NCI-H524 (cell line): ENCODE data around the gene TSPAN4.

Source experiments
- DNase-seq, 2 experiments: peaks; one replicate each; lab custom pipeline; 2025; lab: John Stamatoyannopoulos, UW

The TSPAN4 gene

GRCh38 chr11:824292-824880 lies 18.3 kb upstream of the TSPAN4 start:
- peak; percentile 46 to 82 for DNase-seq

DNA sequence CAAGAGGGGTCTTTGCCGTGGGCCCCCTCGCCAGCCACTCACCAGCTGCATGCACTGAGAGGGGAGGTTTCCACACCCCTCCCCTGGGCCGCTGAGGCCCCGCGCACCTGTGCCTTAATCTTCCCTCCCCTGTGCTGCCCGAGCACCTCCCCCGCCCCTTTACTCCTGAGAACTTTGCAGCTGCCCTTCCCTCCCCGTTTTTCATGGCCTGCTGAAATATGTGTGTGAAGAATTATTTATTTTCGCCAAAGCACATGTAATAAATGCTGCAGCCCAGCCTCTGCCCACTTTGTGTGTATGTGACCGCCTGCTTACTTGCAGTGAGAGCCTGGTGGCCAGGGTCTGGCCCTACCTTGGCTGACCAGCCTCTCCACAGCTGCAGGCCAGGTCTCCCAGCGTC lies 17.7 kb upstream of the TSPAN4 start:
- DNase-seq = no peak

DNA sequence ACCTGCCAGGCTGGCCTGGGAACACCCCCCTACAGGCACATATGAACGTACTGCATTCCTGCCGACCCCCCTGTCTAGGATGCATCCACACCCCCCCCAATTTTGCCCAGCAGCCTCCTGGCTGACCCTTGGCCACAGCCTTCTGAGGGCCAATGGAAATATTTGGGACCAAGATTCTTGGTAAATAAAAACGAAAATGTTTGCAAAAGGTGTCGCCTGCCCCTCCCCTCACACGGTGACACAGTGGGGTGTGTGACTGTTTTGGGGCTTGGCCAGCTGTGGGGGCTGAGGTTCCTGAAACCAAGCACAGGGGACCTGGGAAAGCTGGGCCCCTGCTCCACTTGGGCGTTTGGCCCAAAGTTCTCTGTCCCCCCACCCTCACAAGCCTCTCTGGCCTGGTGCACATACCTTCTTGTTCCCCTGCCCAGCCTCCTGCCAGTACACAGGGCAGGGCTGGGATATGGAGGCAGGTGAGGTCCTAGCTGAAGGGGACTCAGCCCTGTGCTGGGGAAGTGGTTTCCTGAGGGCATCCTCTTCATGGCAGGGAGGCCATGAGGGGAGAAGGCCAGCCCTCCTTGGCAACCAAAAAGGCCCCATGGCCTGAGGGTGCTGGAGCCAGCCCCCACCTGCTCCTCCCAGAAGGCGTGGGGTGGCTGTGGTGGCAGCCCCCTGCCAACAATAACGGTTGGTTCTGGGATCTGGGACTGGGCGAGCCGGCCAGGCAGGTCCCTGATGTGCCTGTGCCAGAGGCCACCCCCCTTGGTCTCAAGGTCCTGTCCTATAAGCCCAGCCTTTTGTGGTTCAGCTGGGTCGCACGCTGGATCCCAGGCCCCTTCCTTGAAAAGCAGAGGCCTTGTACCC lies 17.1 kb upstream of the TSPAN4 start:
- DNase-seq = no peak

DNA sequence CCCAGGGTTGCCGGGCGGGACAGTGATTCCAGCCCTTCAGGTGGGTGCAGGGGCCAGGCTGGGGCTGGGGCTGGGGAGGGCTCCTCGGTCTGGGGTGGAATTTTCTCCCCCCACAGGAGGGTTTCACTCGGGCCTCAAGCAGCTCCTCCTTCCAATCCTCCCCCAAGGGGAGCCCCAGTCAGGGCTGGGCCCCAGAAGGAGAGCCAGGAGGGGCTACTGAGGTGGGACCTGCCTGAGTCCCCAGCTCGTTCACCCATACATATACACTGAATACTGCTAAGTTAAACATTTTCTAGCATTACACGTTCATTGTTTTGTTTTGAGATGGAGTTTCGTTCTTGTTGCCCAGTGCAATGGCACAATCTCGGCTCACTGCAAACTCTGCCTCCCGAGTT lies 16.4 kb upstream of the TSPAN4 start:
- no peak for DNase-seq

DNA sequence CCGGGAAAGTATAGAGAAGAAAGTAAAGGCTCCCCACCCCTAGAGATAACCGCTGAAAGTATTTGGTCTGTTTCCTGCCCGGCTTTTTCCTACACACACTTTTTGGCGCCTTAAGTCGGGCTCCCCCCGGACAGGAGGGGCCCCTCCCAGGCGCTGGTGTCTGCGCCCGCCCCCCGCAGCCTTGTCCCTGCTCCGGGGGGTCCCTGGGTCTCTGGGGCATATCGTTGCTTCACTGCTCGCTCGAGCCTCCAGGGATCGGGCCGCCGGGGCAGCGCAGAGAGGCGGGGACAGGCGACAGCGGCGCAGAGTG lies 15.9 kb upstream of the TSPAN4 start:
- DNase-seq = no peak

GRCh38 chr11:827146-827896 lies 15.3 kb upstream of the TSPAN4 start:
- peak in 1 of 2 experiments; percentile 52 for DNase-seq

GRCh38 chr11:827897-828192 lies 14.8 kb upstream of the TSPAN4 start, which contains the start of gene CRACR2B:
Gene CRACR2B, plus strand, starts transcription at chr11:827919. Its CDS starts 689 bp downstream, at chr11:828608.
- DNase-seq = no peak

DNA sequence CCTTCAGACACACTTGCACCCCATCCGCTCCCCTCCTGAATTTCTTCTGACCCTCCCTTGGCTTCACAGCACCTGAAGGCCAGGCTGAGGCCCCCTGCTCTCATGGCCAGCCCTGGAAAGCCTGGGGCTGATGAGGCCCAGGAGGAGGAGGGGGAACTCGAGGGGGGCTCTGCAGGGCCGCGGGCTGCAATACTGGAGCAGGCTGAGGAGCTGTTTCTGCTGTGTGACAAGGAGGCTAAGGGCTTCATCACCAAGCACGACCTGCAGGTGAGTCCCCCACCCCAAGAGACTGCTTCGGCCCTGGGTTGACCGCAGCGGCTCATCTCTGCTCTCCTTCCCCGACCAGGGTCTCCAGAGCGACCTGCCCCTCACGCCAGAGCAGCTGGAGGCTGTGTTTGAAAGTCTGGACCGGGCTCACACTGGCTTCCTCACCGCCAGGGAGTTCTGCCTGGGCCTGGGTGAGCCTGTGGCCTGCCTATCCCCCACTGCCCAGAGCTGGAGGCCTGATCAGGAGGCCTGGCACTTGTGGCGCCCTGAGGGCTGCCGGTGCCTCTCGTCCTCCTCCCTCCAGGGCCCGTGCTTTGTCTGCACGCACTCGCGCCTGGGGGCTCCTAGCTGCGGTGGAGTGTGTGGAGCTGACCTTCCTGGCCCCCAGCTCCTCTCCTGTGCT lies 14.0 kb upstream of the TSPAN4 start:
- DNase-seq = no peak

- no peak for DNase-seq
Observed at GRCh38 chr11:829176-829846, 13.3 kb upstream of the TSPAN4 start.

DNA sequence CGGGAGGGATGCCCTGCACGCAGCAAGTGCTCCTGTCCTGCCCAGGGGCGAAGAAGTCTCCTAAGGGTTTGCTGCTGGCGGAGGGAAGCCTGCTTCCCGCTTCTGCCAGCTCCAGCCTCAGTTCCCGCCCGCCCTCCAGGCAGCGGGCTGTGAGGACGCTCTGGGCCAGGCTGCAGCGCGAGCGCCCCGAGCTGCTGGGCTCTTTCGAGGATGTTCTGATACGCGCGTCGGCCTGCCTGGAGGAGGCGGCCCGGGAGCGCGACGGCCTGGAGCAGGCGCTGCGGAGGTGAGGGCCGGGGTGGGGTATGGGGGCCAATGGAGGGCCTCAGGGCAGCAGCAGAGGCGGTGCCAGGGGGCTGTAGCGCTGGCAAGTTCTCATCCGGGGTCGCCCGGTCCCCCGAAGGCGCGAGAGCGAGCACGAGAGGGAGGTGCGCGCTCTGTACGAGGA lies 12.8 kb upstream of the TSPAN4 start:
- no peak for DNase-seq

DNA sequence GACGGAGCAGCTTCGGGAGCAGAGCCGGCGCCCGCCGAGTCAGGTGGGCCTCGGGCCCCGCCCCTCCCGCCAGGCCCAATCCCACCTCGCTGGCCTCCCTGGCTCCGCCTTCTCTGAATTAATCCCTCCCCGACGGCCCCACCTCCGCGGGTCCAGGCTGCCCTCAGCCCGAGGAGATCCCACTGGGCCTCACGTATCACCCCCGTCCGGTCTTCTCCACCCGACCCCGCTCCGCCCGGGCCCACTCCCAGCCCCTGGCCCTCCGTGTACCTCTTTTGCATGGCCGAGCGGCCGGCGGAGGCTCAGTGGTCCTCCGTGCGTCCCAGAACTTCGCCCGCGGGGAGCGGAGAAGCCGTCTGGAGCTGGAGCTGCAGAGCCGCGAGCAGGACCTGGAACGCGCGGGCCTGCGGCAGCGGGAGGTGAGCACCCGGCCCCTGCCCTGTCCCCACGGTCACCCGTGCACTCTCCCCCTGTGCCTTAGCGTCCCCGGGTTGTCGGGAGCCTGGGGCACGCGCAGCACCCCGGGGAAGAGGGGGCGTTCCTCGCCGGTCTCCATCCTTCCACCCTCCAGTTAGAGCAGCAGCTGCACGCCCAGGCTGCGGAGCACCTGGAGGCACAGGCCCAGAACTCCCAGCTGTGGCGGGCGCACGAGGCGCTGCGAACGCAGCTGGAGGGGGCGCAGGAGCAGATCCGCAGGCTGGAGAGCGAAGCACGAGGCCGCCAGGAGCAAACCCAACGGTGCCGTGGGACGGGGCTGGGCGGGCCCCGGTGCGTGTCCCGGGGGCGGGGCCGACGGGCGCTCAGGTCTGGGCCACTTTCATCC lies 12.1 kb upstream of the TSPAN4 start:
- peak; percentile 64 to 80 for DNase-seq

- DNase-seq = peak; percentile 25 to 49
Observed at GRCh38 chr11:831118-831864, 11.4 kb upstream of the TSPAN4 start.

- DNase-seq = no peak
Observed at GRCh38 chr11:831961-832528, 10.6 kb upstream of the TSPAN4 start.

DNA sequence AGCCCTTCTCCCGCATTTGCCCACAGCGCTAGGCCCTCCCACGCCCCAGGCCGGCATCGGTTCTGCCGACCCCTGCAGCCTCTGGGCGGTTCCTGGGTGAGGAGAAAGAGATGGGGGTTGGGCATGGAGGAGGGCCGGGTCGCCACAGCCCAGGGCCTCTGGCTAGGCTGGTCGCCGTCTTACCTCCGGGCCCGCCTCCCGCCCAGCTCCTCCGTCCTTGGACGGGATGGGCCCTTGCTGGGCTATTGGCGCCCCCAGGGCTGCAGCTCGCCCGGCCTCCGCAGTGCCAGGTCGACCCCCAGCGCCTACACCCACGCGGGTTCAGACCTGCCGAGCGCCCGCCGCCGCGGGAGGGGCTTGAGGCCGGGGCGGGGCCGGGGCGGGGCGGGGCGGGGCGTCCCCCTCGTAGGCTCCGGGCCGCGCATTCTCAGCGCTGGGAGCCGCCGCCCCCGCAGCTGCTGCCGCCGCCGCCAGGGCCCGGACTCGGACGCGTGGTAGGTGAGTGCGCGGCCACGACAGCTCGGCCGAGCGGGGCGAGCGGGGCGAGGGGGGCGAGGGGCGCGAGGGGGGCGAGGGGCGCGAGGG lies 10.0 kb upstream of the TSPAN4 start, which contains the start of gene CD151:
TSS of gene CD151 (plus strand) at position 424 of the 585 bp plus-strand sequence. CDS start 3,118 bp downstream, outside the sequence.
- DNase-seq = peak in 1 of 2 experiments; percentile 28

GRCh38 chr11:833114-833791 lies 9.4 kb upstream of the TSPAN4 start:
- DNase-seq = no peak

DNA sequence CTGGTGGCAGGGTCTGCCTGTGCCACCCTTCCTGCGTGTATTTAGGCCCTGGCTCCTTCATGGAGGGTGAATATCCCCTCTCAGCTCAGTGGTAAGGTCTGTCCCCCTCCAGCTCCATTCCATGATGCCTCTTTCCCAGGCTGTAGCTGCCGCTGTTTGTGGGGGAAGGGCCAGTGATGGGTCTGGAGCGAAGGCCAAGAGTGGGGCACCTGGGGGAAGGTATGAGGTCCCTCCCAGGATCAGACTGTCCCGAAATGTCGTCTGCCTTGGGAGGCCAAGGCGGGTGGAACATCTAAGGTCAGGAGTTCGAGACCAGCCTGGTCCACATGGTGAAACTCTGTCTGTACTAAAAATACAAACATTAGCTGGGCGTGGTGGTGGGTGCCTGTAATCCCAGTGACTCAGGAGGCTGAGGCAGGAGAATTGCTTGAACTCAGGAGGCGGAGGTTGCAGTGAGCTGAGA lies 8.8 kb upstream of the TSPAN4 start:
- DNase-seq = no peak

DNA sequence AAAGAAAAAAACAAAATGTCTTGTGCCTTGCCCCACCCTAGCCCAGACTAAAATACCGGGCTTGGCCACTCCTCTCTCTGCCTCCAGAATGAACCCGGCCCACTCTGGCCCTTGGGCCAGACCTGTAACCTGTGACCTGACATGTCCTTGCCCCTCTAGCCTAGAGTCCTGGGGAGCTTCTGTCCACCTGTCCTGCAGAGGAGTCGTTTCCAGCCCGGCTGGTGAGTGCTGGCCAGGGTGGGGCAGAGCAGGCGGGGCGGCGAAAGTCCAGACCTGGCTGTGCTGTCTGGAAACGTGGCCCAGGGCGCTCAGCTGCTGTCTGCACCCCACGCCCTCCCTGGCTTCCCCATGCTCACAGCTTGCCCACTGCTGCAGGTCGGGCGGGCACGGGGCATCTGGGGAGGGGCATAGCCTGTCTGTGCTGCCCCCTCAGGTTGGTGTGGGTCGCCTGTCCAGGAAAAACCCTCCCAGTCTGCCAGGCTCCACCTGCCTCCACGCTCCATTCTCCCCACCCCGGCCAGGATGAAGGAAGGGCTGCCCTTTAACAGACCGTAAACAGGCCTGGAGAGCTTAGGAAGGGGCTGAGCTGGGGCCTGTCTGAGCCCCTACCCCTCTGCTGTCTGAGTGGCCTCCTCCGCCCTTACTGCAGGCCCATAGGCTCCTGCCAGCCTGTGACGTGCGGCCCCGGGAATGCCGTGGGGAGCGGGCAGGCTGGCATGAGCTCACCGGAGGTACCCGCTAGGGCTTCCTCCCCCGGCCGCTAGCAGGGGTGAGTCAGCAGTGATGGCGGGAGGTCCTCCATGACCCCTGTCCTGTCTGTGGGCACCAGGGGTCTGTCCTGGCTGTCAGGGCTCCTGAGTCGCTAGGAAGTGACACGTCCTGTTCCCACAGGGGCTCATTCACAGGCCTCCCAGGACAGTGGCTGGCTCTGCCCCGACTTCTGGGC lies 8.0 kb upstream of the TSPAN4 start:
- no peak for DNase-seq

- no peak for DNase-seq
Observed at GRCh38 chr11:836274-836673, 6.4 kb upstream of the TSPAN4 start.
